ENCODE data around the gene TANGO6. TPM values are rescaled to one million over a fixed set of nuclear protein-coding genes. Genes with fewer than 3 reads are reported as not detected.
A peak's percentile ranks its signal among the peaks of the same experiment; 100 is the strongest.
"Not testable (repeated sequence)": the region's sequence is repeated elsewhere in the genome, so short reads cannot be mapped to it uniquely, and the experiment has no call there.

Gene TANGO6
- total RNA-seq, 1 experiment from 2014 or later, result 12.3 TPM

DNA sequence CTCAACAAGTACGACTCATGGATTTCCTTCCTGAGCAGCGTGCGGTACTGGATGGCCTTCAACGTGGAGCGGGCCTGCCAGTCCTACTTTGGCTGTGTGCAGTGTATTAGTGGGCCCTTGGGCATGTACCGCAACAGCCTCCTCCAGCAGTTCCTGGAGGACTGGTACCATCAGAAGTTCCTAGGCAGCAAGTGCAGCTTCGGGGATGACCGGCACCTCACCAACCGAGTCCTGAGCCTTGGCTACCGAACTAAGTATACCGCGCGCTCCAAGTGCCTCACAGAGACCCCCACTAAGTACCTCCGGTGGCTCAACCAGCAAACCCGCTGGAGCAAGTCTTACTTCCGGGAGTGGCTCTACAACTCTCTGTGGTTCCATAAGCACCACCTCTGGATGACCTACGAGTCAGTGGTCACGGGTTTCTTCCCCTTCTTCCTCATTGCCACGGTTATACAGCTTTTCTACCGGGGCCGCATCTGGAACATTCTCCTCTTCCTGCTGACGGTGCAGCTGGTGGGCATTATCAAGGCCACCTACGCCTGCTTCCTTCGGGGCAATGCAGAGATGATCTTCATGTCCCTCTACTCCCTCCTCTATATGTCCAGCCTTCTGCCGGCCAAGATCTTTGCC, 271.1 kb downstream of the TANGO6 start:
- in situ Hi-C loops (cut with HindIII; ENCODE audit: low pct_unique_long_range_greater_than_20kb, low sequenced_read_pairs), result no loop called here
- peak; percentile 34 for DNase-seq (ENCODE audit: low read depth)

DNA sequence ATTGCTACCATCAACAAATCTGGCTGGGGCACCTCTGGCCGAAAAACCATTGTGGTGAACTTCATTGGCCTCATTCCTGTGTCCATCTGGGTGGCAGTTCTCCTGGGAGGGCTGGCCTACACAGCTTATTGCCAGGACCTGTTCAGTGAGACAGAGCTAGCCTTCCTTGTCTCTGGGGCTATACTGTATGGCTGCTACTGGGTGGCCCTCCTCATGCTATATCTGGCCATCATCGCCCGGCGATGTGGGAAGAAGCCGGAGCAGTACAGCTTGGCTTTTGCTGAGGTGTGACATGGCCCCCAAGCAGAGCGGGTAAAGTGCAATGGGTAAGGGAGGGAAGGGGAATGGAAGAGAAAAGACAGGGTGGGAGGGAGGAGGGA, 271.6 kb downstream of the TANGO6 start:
- in situ Hi-C loops (cut with HindIII; ENCODE audit: low pct_unique_long_range_greater_than_20kb, low sequenced_read_pairs), result no loop called here
- DNase-seq (ENCODE audit: low read depth), result no peak

DNA sequence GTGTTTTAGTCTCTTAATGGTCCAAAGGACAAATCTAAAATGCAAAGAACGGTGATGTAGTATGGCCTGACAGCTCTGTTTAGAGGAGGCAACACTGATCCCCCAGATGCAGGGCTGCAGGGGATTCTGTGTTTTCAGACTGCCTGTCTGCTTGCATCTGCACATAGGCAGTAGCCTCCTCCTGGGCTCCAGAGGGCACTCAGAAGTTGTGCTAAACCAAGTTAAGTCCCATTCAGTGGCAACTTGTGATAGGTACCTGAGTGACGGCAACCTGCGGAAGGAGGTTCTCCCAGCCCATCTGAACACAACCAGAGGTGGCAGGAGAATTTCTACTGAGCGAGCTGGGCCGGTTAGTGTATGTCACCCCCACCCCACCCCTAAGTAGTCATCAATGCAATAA, 272.0 kb downstream of the TANGO6 start:
- in situ Hi-C loops (cut with HindIII; ENCODE audit: low pct_unique_long_range_greater_than_20kb, low sequenced_read_pairs), result no loop called here
- DNase-seq (ENCODE audit: low read depth), result no peak

DNA sequence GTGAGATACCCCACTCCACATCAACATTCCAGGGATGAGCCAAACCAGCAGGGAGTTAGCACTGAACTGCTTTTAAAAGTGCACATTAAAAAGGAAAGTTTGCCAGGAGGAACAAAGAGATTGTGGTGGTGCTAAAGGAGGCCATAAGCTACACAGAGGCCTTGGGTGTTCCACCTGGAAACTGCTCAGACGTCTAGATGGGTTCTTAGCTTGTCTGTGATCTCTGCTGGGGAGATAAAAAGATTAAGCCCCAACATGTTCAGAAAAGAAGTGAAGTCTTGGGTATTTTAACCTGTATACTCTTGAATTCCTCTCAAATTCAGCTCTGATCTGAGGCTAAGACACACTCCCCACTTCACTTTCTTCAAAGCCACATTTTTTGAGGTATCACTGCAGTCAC, 272.5 kb downstream of the TANGO6 start:
- in situ Hi-C loops (cut with HindIII; ENCODE audit: low pct_unique_long_range_greater_than_20kb, low sequenced_read_pairs), result no loop called here

DNA sequence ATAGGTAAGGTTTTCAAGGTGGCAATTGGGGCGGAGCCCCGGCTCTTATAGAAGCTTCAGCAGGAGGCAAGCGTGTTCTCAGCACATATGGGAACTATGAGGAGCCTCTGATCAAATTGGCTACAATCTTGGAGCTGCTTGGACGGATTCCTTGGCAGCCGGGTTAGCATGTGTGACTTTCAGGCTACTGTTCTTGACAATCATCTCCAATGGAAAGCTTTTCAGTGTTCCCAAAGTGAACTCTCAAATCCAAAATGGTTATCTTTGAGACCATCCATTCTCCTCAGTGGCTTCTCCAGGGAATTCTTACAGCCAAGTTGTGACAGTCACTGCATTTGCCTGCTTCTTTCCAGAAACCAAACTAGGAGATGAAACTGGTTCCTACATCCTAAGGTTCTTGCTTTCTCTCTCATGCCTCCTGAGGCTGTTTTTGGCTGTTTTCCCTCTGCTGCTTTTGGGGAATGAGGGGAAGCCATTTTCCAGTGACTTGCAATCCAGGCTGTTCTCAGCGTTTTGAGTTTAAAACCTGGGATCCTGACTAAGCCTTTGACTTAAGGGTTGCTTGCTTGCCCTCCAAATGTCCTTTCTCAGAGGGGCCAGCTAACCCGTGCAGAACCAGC, 273.0 kb downstream of the TANGO6 start:
- in situ Hi-C loops (cut with HindIII; ENCODE audit: low pct_unique_long_range_greater_than_20kb, low sequenced_read_pairs), result no loop called here
- no peak for DNase-seq (ENCODE audit: low read depth)

More for the DNA sequence above, 272.5 kb downstream of the TANGO6 start:
- no peak for DNase-seq (ENCODE audit: low read depth)

DNA sequence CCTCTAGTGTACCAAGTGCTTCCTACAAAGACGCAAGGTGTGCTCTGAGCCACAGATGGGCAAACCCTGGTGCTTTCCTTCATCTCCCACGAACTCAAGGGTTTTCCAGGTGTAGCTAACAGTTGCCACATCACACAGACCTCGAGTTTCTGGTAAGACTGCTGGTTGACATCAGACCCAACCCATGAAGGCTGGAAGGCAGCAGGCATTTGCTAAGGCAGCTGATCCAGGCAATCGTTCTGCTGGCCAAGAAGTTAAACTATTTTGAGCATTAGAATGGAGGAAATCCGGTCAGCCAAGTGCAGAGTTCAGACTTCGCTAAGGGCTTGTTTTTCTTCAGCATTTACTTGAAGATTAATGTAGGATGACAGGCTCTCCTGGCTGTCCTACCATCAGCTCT, 273.6 kb downstream of the TANGO6 start:
- in situ Hi-C loops (cut with HindIII; ENCODE audit: low pct_unique_long_range_greater_than_20kb, low sequenced_read_pairs), result no loop called here

DNA sequence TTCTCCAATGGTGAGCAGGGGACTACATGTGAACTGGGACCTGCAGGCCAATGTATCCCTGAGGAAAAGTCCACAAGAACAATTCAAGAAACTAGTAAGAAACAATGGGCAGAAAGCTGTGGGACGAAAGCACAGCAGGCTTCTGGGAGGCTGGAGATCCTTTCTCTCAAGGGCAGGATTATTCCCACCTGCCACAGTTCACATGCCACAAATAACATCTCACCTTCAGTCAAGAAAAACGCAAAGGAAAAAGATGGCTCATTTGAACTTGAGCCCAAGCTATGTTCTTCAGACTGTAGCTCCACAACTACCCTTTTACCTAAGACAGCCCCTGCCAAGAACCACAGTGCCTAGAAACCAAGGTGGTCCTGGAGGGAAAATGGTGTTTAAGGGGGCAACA, 275.1 kb downstream of the TANGO6 start:
- in situ Hi-C loops (cut with HindIII; ENCODE audit: low pct_unique_long_range_greater_than_20kb, low sequenced_read_pairs), result no loop called here
- DNase-seq (ENCODE audit: low read depth), result no peak

More for the DNA sequence above, 273.6 kb downstream of the TANGO6 start:
- no peak for DNase-seq (ENCODE audit: low read depth)

DNA sequence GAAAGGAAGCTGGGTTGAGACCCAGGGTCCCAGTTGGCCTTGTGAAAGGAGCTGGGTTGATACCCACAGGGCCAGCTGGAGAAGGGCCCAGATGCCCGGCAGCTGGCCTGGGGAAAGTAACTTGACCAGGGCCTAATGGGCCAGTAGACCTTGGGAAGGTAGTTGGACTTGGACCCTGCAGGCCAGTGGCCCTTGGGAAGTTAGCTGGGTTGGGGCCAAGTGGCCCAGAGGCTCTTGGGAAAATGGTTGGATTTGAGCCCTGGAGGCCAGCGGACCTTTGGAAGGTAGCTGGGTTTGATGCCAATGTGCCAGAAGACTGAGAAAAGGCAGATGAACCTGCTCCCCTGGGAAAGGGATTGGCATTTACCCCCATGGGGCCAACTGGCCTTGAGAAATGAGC, 275.7 kb downstream of the TANGO6 start:
- in situ Hi-C loops (cut with HindIII; ENCODE audit: low pct_unique_long_range_greater_than_20kb, low sequenced_read_pairs), result no loop called here
- no peak for DNase-seq (ENCODE audit: low read depth)

DNA sequence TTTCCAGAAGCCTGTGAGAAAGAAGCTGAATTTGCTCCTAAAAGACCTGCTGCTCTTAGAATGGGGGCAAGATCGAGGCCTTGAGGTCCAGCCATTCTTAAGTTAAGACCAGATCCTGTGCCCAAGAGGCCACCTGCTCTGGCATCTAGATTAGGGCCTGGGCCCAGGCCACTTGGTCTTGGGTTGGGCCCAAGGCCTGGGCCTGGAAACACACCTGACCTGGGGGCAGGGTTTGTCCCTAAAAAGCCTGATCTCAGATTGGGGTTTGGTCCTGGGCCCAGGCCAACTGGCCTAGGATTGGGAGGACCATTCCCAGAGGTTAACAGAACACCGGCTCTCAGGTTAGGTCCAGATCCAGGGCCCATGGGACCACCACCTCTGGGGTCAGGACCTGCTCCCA, 276.2 kb downstream of the TANGO6 start:
- DNase-seq (ENCODE audit: low read depth), result no peak
- in situ Hi-C loops (cut with HindIII; ENCODE audit: low pct_unique_long_range_greater_than_20kb, low sequenced_read_pairs), result no loop called here

DNA sequence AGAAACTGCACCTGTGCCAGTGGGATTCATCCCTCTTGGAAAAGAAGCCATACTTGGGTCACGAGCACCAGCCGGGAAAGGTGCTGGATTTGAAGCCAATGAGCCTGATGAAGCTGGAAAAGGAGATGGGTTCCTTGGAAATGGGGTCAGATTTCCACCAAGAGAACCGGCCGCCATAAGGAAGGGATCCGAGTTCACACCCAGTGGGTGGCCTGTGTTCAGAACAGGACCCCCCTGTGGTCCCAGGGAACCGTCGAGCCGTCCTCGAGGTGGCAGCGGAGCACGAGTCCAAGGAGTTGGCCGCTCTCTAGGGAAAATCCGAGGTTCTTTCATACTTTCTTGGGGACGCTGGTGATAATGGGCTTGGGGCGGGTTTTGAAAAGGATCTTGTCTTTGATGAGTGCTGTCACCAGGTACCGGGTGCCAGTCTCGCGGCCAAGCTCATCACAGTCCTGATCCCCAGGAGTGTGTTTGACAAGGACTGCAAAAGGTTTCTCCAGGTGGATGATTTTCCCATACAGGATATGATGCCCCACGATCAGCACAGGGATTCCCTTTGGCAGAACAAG, 276.8 kb downstream of the TANGO6 start:
- in situ Hi-C loops (cut with HindIII; ENCODE audit: low pct_unique_long_range_greater_than_20kb, low sequenced_read_pairs), result no loop called here
- no peak for DNase-seq (ENCODE audit: low read depth)

DNA sequence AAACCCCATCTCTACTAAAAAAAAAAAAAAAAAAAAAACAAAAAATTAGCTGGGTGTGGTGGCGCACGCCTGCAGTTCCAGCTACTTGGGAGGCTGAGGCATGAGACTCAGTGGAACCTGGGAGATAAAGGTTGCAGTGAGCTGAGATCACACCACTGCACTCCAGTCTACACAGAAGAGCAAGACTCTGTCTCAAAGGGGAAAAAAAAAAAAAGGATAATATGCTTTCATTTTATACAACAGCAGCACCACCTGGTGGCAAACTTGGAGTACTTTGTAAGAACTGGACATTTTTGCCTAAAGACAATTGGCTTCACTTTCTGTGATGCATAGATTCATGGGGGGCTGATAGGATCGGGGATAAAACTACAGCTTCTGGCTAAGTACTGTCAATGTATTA, 280.6 kb downstream of the TANGO6 start:
- in situ Hi-C loops (cut with HindIII; ENCODE audit: low pct_unique_long_range_greater_than_20kb, low sequenced_read_pairs), result no loop called here
- DNase-seq (ENCODE audit: low read depth), result peak; percentile 33

DNA sequence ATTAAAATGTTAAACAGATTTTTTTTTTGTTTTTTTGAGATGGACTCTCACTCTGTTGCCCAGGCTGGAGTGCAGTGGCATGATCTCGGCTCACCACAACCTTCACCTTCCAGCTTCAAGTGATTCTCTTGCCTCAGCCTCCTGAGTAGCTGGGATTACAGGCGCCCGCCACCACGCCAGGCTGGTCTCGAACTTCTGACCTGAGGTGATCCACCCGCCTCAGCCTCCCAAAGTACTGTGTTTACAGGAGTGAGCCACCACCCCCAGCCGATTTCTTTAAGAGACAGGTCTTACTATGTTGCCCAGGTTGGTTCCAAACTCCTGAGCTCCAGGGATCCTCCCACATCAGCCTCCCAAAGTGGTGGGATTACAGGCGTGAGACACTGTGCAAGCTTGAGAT, 281.1 kb downstream of the TANGO6 start:
- DNase-seq (ENCODE audit: low read depth); in situ Hi-C loops (cut with HindIII; ENCODE audit: low pct_unique_long_range_greater_than_20kb, low sequenced_read_pairs): not testable (repeated sequence)

DNA sequence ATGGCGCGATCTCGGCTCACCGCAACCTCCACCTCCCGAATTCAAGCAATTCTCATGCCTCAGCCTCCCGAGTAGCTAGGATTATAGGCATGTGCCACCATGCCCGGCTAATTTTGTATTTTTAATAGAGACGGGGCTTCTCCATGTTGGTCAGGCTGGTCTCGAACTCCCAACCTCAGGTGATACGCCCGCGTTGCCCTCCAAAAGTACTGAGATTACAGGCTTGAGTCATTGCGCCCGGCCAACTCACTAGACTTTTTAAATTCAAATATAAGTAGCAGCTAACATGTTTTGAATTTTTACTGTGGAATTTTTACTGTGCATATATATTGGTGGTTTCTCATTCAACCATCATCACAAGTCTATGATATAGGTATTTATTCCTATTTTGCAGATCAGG, 281.6 kb downstream of the TANGO6 start:
- in situ Hi-C loops (cut with HindIII; ENCODE audit: low pct_unique_long_range_greater_than_20kb, low sequenced_read_pairs); DNase-seq (ENCODE audit: low read depth): not testable (repeated sequence)

DNA sequence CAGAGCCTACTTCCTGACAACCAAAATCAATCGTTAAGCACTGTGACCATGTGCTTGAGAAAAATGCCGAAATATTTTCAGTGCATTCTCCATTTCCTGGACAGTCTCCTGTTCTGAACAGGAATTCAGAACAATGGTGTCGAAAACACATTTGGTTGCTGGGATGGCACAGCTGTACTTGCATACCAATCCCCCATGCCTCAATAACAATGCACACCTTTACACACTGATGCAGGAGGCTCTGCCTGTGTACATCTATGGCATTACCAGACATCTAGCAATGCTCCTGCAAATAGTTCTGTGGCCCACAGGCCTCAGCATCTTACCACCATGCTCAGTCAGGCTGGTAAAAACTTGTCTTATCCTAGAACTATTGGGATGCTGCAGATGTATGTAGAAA, 282.9 kb downstream of the TANGO6 start:
- DNase-seq (ENCODE audit: low read depth), result no peak
- in situ Hi-C loops (cut with HindIII; ENCODE audit: low pct_unique_long_range_greater_than_20kb, low sequenced_read_pairs), result no loop called here

DNA sequence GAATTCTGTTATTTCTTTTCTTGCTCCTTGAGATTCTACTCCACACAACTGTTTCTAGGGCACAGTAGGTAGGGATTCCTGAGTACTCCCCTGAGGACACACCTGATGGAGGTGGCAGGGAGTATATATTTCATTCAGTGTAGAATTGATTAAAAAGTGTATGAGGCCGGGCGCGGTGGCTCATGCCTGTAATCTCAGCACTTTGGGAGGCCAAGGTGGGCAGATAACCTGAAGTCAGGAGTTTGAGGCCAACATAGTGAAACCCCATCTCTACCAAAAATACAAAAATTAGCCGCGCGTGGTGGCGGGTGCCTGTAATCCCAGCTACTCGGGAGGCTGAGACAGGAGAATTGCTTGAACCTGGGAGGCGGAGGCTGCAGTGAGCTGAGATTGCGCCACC, 283.5 kb downstream of the TANGO6 start:
- DNase-seq (ENCODE audit: low read depth); in situ Hi-C loops (cut with HindIII; ENCODE audit: low pct_unique_long_range_greater_than_20kb, low sequenced_read_pairs): not testable (repeated sequence)

DNA sequence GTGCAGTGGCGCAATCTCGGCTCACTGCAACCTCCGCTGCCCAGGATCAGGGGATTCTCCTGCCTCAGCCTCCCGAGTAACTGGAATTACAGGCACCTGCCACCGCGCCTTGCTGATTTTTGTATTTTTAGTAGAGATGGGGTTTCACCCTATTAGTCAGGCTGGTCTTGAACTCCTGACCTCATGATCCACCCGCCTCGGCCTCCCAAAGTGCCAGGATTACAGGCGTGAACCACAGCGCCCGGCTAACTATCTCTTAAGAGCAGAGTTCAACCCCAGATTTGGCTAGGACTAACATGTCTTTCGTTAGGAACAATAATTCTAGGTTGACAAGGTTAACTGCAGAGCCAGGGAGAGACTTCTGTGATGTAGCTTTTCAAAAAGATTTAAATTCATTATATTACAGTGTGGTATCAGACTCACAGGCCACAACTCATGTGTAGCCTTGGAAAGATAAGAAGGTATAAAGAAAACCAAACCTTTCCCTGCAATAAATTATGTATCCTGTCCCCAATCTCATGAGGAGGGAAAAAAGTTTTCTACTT, 284.7 kb downstream of the TANGO6 start:
- DNase-seq (ENCODE audit: low read depth), result no peak
- in situ Hi-C loops (cut with HindIII; ENCODE audit: low pct_unique_long_range_greater_than_20kb, low sequenced_read_pairs), result no loop called here

DNA sequence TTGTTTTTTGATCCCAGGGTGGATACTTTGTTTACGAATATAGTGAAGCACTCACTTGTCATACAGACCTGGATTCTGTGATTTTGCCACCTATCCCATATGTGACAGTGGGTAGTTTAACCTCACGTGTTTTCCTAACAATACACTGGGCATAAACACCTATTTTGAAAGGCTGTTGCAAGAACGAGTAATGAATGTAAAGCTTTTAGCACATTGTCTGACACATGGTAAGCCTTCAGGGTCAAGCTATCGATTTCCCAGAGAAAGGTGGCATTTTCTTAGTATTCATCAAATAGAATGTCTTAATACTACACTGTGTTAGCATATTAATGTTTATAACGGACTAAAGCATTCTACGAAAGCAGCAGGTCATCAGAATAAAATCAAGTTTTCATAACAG, 287.1 kb downstream of the TANGO6 start:
- no peak for DNase-seq (ENCODE audit: low read depth)
- in situ Hi-C loops (cut with HindIII; ENCODE audit: low pct_unique_long_range_greater_than_20kb, low sequenced_read_pairs), result no loop called here

DNA sequence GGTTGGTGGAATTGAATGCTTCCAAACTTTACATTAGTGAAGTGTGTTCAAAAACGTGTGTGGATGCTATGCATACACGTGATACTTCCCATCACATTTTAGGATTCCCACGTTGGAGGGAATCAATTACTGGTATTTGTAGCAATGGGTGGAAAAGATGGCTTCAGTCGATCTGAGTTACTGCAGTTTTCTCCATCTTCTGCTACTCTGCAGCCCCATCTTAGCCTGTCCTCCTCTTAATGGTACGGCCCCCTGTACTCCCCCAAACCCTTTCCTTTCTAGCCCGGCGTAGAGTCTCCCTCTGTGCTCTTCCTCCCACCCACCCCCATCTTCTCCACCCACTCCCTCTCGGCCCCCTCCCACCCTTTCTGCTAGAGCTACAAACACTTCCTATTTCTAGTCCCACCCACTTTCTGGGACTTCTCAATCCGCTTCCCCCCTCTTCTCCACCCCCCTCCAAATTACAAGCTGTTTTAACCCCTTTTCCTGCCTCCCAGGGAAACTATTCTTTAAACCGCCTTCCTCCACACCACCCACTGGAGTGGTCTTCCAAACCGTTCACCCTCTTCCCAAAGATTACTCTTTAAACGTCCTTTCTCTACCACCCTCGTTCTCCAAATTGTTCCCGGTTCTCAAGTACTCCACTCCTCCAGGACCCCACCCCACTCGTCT, 288.0 kb downstream of the TANGO6 start:
- peak; percentile 8 for DNase-seq (ENCODE audit: low read depth)
- in situ Hi-C loops (cut with HindIII; ENCODE audit: low pct_unique_long_range_greater_than_20kb, low sequenced_read_pairs), result no loop called here

DNA sequence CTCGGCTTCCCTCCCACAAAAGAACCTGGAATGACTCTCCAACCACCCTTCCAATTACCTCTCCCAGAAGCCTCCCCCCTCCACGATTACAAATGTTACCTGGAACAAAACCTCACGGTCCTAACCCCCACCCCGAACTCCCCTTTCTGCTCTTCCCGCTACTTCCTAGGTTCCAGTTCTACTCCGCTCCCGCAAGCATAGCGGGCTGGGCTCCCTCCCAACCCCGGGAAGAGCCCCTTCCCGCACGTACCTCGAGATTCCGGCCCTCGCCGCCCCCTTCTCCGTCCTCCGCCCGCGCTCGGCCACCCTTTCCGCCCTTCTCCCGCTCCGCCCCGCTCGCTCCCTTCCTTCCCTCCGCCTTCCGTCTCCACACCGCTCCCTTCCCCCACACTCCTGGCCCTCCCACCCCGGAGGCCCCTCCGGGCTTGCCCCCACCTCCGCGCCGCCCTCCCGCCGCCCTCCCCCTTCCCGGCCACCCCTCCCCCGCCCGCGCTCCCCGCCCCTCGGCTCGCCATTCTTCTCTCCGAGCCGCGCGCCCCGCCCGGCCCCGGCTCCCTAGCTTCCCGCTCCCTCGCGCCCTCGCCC, 288.6 kb downstream of the TANGO6 start:
- DNase-seq (ENCODE audit: low read depth), result peak; percentile 71
- in situ Hi-C loops (cut with HindIII; ENCODE audit: low pct_unique_long_range_greater_than_20kb, low sequenced_read_pairs), result no loop called here

All from Caki2 (cell line).